AG10803 (cell line): ENCODE results near the gene PCCA.

Experiments used
- DNase-seq: peaks from one replicate; pipeline ENCODE4 v3.0.0; 2010; ENCODE audit warnings: low read depth
- H3K4me3 ChIP-seq: 2 replicates; pipeline ENCODE4 v1.5.1; 2011; ENCODE audit warnings: mild to moderate bottlenecking, low read length, control low read depth
- CTCF ChIP-seq: conservative IDR thresholded peaks from 2 replicates; pipeline ENCODE4 v1.5.1; 2011; ENCODE audit warnings: mild to moderate bottlenecking, low read length, control low read depth, inconsistent platforms

PCCA gene

DNA sequence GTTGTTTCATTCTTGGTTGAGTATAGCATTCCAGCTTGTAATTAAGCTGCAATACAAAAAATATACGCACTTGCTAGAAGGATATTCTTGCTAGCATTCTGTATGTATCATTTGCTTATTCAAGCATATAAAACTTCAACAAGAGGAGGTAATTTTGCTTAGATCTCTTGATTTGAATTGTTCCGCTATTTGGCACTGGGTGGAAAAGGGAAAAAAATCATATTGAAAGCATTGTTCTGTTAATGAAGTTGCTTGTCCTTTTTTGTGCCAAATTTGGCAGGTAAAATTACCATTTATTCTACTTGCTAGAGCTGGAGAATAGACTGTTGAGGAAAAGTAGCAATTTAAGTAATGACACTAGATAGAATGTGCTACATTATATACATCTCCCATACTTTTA lies 309.5 kb downstream of the PCCA start:
- DNase-seq, result no peak
- H3K4me3 ChIP-seq, result no peak overlapping the region
- TF ChIP-seq CTCF, result no peak

DNA sequence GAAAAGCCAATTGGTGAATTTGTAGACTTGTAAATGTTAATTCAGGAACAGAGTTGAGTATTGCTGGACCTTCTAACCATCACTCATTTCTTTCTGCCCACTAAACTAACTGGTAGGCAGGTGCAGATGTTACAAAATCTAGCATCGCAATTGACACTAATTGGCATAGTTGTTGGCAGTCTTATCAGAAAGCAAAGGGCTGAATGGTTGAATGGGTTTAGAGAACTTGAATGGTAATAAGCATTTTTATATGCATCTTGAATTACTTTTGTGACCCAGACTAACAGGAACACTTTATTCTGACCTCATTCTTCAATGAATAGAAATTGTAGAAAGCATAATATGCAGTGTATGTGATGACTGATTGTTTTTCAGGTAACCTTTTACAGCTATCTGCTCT lies 310.6 kb downstream of the PCCA start:
- no peak overlapping the region for H3K4me3 ChIP-seq
- TF ChIP-seq CTCF, result no peak
- no peak for DNase-seq

DNA sequence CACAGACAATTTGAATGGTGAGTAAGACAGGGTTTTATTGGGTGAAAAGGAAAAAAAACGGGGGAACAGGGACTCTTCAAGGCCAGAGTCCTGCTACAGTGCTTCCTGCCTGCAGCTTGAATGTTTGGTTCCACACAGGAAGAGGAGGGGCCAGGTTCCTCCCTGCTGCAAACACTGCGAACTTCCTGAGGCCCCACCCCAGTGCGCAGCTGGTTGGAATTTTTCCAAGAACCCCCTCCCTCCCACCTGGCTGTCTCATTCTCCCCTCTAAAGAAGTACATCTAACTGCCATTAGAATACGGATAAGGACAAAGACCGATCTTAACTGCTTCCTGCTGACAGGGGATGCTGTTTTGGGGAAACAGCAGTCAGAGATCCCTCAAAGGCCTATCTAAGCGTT lies 314.8 kb downstream of the PCCA start:
- no peak for TF ChIP-seq CTCF
- H3K4me3 ChIP-seq, result no peak overlapping the region
- no peak for DNase-seq

GRCh38 chr13:100409132-100409531 lies 320.2 kb downstream of the PCCA start:
- DNase-seq, result no peak
- no peak overlapping the region for H3K4me3 ChIP-seq
- no peak for TF ChIP-seq CTCF

GRCh38 chr13:100423375-100423774 lies 334.5 kb downstream of the PCCA start:
- peak; percentile 25 for DNase-seq
- H3K4me3 ChIP-seq, result no peak overlapping the region

GRCh38 chr13:100428986-100429385 lies 340.1 kb downstream of the PCCA start:
- no peak overlapping the region for H3K4me3 ChIP-seq
- no peak for DNase-seq
- no peak for TF ChIP-seq CTCF

More at GRCh38 chr13:100423375-100423774, 334.5 kb downstream of the PCCA start:
- no peak for TF ChIP-seq CTCF

DNA sequence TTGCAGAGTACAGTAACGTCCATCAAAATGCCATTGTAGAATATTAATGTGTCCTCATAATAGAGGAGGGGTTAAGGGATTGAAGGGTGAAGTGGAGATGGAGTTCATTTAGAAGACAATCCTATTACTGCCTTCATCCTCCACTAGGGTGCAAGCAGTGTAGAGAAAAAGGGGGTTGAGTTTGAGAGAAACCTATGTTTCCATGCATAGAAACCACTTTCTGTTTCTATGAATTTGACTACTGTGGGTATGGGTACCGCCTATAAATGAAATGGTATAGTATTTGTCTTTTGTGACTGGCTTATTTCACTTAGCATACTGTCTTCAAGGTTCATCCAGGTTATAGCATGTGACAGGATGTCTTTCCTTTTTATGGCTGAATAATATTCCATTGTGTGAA lies 343.7 kb downstream of the PCCA start:
- no peak for DNase-seq
- no peak overlapping the region for H3K4me3 ChIP-seq
- TF ChIP-seq CTCF, result no peak
